ENCODE data around the gene CPNE7.
A peak's percentile ranks its signal among the peaks of the same experiment; 100 is the strongest.

CPNE7 gene

DNA sequence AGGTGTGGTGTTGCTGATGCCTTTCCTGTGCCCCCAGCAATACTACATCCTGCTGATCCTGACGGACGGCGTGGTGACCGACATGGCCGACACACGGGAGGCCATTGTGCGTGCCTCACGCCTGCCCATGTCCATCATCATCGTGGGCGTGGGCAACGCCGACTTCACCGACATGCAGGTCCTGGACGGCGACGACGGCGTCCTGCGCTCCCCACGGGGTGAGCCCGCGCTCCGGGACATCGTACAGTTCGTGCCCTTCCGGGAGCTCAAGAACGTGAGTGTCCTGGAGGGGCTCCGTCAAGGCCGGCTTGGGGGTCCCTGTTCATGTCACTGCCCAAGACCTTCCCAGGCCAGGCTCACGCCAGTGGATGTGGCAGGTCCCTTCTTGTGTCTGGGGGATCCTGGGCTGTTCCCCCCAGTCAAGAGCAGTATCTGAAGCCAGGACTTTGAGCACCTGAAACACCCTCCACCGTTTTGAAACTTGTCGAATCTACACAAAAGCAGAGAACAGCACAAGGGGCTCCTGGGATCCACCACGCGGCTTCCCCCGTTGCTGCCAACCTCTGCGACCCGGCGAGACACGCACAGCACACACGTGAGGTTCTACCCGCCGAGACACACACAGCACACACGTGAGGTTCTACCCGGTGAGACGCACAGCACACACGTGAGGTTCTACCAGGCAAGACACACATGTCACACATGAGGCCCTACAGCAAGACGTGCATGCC is 19.9 kb downstream of the CPNE7 start:
- TF ChIP-seq, protein P1, sequence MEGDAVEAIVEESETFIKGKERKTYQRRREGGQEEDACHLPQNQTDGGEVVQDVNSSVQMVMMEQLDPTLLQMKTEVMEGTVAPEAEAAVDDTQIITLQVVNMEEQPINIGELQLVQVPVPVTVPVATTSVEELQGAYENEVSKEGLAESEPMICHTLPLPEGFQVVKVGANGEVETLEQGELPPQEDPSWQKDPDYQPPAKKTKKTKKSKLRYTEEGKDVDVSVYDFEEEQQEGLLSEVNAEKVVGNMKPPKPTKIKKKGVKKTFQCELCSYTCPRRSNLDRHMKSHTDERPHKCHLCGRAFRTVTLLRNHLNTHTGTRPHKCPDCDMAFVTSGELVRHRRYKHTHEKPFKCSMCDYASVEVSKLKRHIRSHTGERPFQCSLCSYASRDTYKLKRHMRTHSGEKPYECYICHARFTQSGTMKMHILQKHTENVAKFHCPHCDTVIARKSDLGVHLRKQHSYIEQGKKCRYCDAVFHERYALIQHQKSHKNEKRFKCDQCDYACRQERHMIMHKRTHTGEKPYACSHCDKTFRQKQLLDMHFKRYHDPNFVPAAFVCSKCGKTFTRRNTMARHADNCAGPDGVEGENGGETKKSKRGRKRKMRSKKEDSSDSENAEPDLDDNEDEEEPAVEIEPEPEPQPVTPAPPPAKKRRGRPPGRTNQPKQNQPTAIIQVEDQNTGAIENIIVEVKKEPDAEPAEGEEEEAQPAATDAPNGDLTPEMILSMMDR (conservative IDR thresholded peaks at IDR 0.05; ENCODE audit: low read depth) = no peak

GRCh38 chr16:89596061-89596689 is 20.6 kb downstream of the CPNE7 start:
- ChIA-PET POLR2A (ENCODE audit: low non-redundant PET) (no interaction called here), CTCF (no interaction called here)
- DNase-seq (ENCODE audit: low spot score) = no peak
- no peak overlapping the region; the same call in 1 of the 2 replicates for H3K27ac ChIP-seq
- TF ChIP-seq, protein P1 (conservative IDR thresholded peaks at IDR 0.05; ENCODE audit: low read depth) = no peak

More for the DNA sequence above, 19.9 kb downstream of the CPNE7 start:
- DNase-seq (ENCODE audit: low spot score) = no peak
- ChIA-PET CTCF (interaction anchor here (0.6 kb wide), 1 partner anchor 63 kb away, joined by 3 read pairs; no protein-coding TSS in a partner anchor), POLR2A (ENCODE audit: low non-redundant PET) (no interaction called here)
- no peak overlapping the region; the same call in 1 of the 2 replicates for H3K27ac ChIP-seq

DNA sequence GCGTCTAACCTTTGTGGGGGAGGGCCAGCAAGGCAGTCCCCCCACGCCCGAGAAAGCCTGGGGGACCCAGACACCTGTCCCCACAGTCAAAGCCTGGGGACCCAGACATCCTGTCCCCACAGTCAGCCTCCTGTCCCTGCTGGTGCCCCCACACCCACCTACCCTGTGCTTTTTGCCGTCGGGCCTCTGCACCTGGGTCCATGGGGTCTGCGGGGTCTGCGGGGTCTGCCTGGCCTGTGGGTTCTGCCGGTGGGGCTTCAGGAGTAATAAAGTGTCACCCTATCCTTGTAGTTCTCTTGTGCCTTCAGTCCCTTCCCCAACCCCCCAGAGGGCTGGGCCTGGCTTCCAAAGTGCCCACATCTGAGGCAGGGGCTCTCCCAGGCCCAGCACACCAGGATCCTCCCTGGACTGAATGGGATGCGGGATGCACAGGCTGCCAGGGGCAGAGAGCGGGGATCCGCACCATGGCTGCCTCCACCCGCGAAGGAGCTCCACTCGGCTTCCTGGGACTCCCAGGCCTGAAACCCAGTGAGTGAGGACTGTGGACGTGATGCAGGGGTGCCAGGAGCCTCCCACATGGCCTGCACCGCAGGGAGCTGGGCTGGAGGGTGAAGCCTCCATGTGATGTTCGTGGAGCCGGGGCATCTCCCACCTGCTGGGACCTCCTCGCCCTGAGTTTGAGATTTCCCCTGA is 21.5 kb downstream of the CPNE7 start:
- TF ChIP-seq, protein P1 (conservative IDR thresholded peaks at IDR 0.05; ENCODE audit: low read depth) = no peak
- CTCF ChIA-PET = no interaction called here
- no peak for DNase-seq (ENCODE audit: low spot score)
- POLR2A ChIA-PET (ENCODE audit: low non-redundant PET) = no interaction called here
- H3K27ac ChIP-seq = peak overlapping the region; percentile 25

DNA sequence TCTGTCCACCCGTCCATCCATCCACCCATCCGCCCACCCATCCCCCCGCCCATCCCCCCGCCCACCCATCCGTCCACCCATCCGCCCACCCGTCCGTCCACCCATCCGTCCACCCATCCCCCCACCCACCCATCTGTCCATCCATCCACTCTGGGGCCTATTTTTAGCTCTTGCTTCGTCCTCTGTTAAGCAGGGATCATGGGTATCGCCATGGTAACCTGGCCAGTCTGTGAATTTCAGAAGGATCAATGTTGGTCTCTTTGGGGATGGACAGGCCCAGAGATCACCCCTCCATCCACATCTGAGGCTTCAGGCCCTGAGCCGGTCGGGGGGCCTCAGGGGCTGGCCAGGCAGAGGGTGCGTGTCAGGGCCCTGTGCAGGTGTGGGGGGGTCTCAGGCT is 22.6 kb downstream of the CPNE7 start:
- no peak for DNase-seq (ENCODE audit: low spot score)

DNA sequence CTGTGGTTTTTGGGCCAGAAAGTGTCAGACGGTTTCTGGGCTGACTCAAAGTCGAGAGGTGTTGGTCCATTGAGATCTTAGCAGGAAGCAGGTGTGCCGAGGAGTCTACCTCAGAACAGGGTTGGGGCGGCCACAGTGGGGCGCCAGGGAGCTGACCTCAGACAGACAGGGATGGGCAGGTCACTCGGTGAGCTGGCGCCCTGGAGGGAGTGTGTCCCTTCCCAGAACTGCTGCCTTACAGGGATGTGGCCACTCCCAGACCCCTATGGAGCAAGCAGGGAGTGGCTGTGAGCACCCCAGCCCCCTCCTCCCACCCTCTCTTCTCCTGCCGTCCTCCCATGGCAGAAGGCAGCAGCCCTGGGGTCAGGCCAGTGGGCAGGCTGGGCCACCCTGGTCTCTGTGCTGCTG is 23.9 kb downstream of the CPNE7 start:
- no peak for DNase-seq (ENCODE audit: low spot score)
- TF ChIP-seq, protein P1 (conservative IDR thresholded peaks at IDR 0.05; ENCODE audit: low read depth) = peak; percentile 28; the same call in 1 of the 2 replicates
- CTCF ChIA-PET = interaction anchor here (0.5 to 1.5 kb wide), 5 partner anchors 7 to 260 kb away, joined by 3 to 7 read pairs (median 4); no protein-coding TSS in a partner anchor
- H3K27ac ChIP-seq = peak overlapping the region; percentile 56
- POLR2A ChIA-PET (ENCODE audit: low non-redundant PET) = interaction anchor here (1.2 kb wide), 1 partner anchor 34 kb away, joined by 4 read pairs; no protein-coding TSS in a partner anchor

More for the DNA sequence above, 22.6 kb downstream of the CPNE7 start:
- no peak overlapping the region for H3K27ac ChIP-seq
- POLR2A ChIA-PET (ENCODE audit: low non-redundant PET) = no interaction called here
- TF ChIP-seq, protein P1 (conservative IDR thresholded peaks at IDR 0.05; ENCODE audit: low read depth) = no peak
- CTCF ChIA-PET = no interaction called here

GRCh38 chr16:89599902-89600301 is 24.3 kb downstream of the CPNE7 start:
- ChIA-PET POLR2A (ENCODE audit: low non-redundant PET) (interaction anchor here (0.5 to 1.2 kb wide), 2 partner anchors 33 to 54 kb away, joined by 4 to 11 read pairs; no protein-coding TSS in a partner anchor), CTCF (interaction anchor here (0.5 to 2.4 kb wide), 7 partner anchors 8 to 260 kb away, joined by 3 to 10 read pairs (median 4); partner anchors contain the start of genes CHMP1A and SPATA33)
- peak overlapping the region; percentile 56 for H3K27ac ChIP-seq
- DNase-seq (ENCODE audit: low spot score) = no peak
- TF ChIP-seq, protein P1 (conservative IDR thresholded peaks at IDR 0.05; ENCODE audit: low read depth) = no peak

Data from RWPE1 (cell line).